Loucy (cell line): ENCODE data around the gene MARK1.

Experiments
- CTCF ChIP-seq: fragments of 200-600 bp; sonication (generic); conservative IDR thresholded peaks from 2 replicates; pipeline ENCODE4 v1.5.1; 2014; ENCODE audit warnings: mild to moderate bottlenecking, antibody characterized with exemption, low read length
- EZH2phosphoT487 ChIP-seq: fragments of 200-600 bp; IDR thresholded peaks from 2 replicates; pipeline ENCODE4 v1.6.1; 2018; ENCODE audit warnings: antibody characterized with exemption, mild to moderate bottlenecking, moderate library complexity, borderline replicate concordance

GRCh38 chr1:220507085-220507484 is 20.9 kb upstream of the MARK1 start:
- TF ChIP-seq CTCF = no peak
- no peak for TF ChIP-seq EZH2phosphoT487
